ENCODE results near the gene RAB11FIP3. TPM values are rescaled to one million over a fixed set of nuclear protein-coding genes. Genes with fewer than 3 reads are reported as not detected.
"Not testable (repeated sequence)": the region's sequence is repeated elsewhere in the genome, so short reads cannot be mapped to it uniquely, and the experiment has no call there.

The RAB11FIP3 gene
- total and polyA plus RNA-seq, 2 donors, result 6.8 to 26.7 TPM

GRCh38 chr16:411576-412265 lies 13.7 kb upstream of the RAB11FIP3 start:
- Histone ChIP-seq H3K36me3 (ENCODE audit: control insufficient read depth in 2 of 2, insufficient read depth in 2 of 2, low read length in 1 of 2) (no peaks in the 10 kb centered on the region), H3K4me1 (ENCODE audit: control insufficient read depth in 2 of 2, insufficient read depth in 2 of 2, low read length in 2 of 2) (no peaks in the 10 kb centered on the region), H3K9me3 (ENCODE audit: control insufficient read depth in 2 of 2, insufficient read depth in 1 of 2, low read length in 1 of 2) (no peaks in the 10 kb centered on the region), H3K4me3 (ENCODE audit: low read length in 2 of 2) (no peak overlapping the region), H3K27me3 (ENCODE audit: control insufficient read depth in 2 of 2, insufficient read depth in 1 of 2, low read length in 1 of 2) (no peaks in the 10 kb centered on the region), H3K27ac (ENCODE audit: low read depth in 1 of 2, low read length in 1 of 2) (no peak overlapping the region)
- DNase-seq (ENCODE audit: low read depth in 6 of 9, low spot score in 9 of 9), result no peak
- WGBS, result 97% methylated on average over 26 of the region's 26 CpGs

- 95% methylated on average over 21 of the region's 21 CpGs for WGBS
Observed at GRCh38 chr16:414395-415169, 10.9 kb upstream of the RAB11FIP3 start.

GRCh38 chr16:415170-415498 lies 10.3 kb upstream of the RAB11FIP3 start:
- H3K27me3 ChIP-seq (ENCODE audit: control insufficient read depth in 2 of 2, insufficient read depth in 1 of 2, low read length in 1 of 2); DNase-seq (ENCODE audit: low read depth in 6 of 9, low spot score in 9 of 9); H3K9me3 ChIP-seq (ENCODE audit: control insufficient read depth in 2 of 2, insufficient read depth in 1 of 2, low read length in 1 of 2); H3K36me3 ChIP-seq (ENCODE audit: control insufficient read depth in 2 of 2, insufficient read depth in 2 of 2, low read length in 1 of 2); H3K27ac ChIP-seq (ENCODE audit: low read depth in 1 of 2, low read length in 1 of 2); H3K4me1 ChIP-seq (ENCODE audit: control insufficient read depth in 2 of 2, insufficient read depth in 2 of 2, low read length in 2 of 2); H3K4me3 ChIP-seq (ENCODE audit: low read length in 2 of 2): not testable (repeated sequence)
- over 99% methylated on average over 3 of the region's 3 CpGs for WGBS

More at GRCh38 chr16:414395-415169, 10.9 kb upstream of the RAB11FIP3 start:
- no peak overlapping the region for H3K27ac ChIP-seq (ENCODE audit: low read depth in 1 of 2, low read length in 1 of 2)
- no peaks in the 10 kb centered on the region for H3K27me3 ChIP-seq (ENCODE audit: control insufficient read depth in 2 of 2, insufficient read depth in 1 of 2, low read length in 1 of 2)
- no peak overlapping the region for H3K4me3 ChIP-seq (ENCODE audit: low read length in 2 of 2)
- H3K9me3 ChIP-seq (ENCODE audit: control insufficient read depth in 2 of 2, insufficient read depth in 1 of 2, low read length in 1 of 2), result no peaks in the 10 kb centered on the region
- no peaks in the 10 kb centered on the region for H3K36me3 ChIP-seq (ENCODE audit: control insufficient read depth in 2 of 2, insufficient read depth in 2 of 2, low read length in 1 of 2)
- no peak for DNase-seq (ENCODE audit: low read depth in 6 of 9, low spot score in 9 of 9)
- no peaks in the 10 kb centered on the region for H3K4me1 ChIP-seq (ENCODE audit: control insufficient read depth in 2 of 2, insufficient read depth in 2 of 2, low read length in 2 of 2)

GRCh38 chr16:422179-422578 lies 3.3 kb upstream of the RAB11FIP3 start:
- Histone ChIP-seq H3K27me3 (ENCODE audit: control insufficient read depth in 2 of 2, insufficient read depth in 1 of 2, low read length in 1 of 2) (peaks cover 0 to 40% of the 10 kb centered on the region in 2 donors), H3K4me1 (ENCODE audit: control insufficient read depth in 2 of 2, insufficient read depth in 2 of 2, low read length in 2 of 2) (peaks cover 11 to 19% of the 10 kb centered on the region in 2 donors)
- H3K9me3 ChIP-seq (ENCODE audit: control insufficient read depth in 2 of 2, insufficient read depth in 1 of 2, low read length in 1 of 2); H3K27ac ChIP-seq (ENCODE audit: low read depth in 1 of 2, low read length in 1 of 2); H3K36me3 ChIP-seq (ENCODE audit: control insufficient read depth in 2 of 2, insufficient read depth in 2 of 2, low read length in 1 of 2); DNase-seq (ENCODE audit: low read depth in 6 of 9, low spot score in 9 of 9); H3K4me3 ChIP-seq (ENCODE audit: low read length in 2 of 2): not testable (repeated sequence)
- 97% methylated on average over 13 of the region's 13 CpGs for WGBS

- H3K4me1 ChIP-seq (ENCODE audit: control insufficient read depth in 2 of 2, insufficient read depth in 2 of 2, low read length in 2 of 2), result peaks cover 16 to 22% of the 10 kb centered on the region in 2 donors
- peak overlapping the region in 1 of 2 donors; percentile 9 for H3K27ac ChIP-seq (ENCODE audit: low read depth in 1 of 2, low read length in 1 of 2)
- H3K27me3 ChIP-seq (ENCODE audit: control insufficient read depth in 2 of 2, insufficient read depth in 1 of 2, low read length in 1 of 2), result peaks cover 0 to 43% of the 10 kb centered on the region in 2 donors
- WGBS, result 85% methylated on average over 20 of the region's 20 CpGs
- no peak overlapping the region for H3K4me3 ChIP-seq (ENCODE audit: low read length in 2 of 2)
- DNase-seq (ENCODE audit: low read depth in 6 of 9, low spot score in 9 of 9), result no peak
- H3K36me3 ChIP-seq (ENCODE audit: control insufficient read depth in 2 of 2, insufficient read depth in 2 of 2, low read length in 1 of 2), result peaks cover 0 to 3% of the 10 kb centered on the region in 2 donors
- H3K9me3 ChIP-seq (ENCODE audit: control insufficient read depth in 2 of 2, insufficient read depth in 1 of 2, low read length in 1 of 2), result no peaks in the 10 kb centered on the region
Observed at GRCh38 chr16:424033-424622, 1.3 kb upstream of the RAB11FIP3 start.

- Histone ChIP-seq H3K27ac (ENCODE audit: low read depth in 1 of 2, low read length in 1 of 2) (peak overlapping the region in 1 of 2 donors; percentile 80), H3K9me3 (ENCODE audit: control insufficient read depth in 2 of 2, insufficient read depth in 1 of 2, low read length in 1 of 2) (no peaks in the 10 kb centered on the region), H3K4me3 (ENCODE audit: low read length in 2 of 2) (peak overlapping the region; percentile 61 to 85), H3K4me1 (ENCODE audit: control insufficient read depth in 2 of 2, insufficient read depth in 2 of 2, low read length in 2 of 2) (peaks cover 16 to 22% of the 10 kb centered on the region in 2 donors), H3K27me3 (ENCODE audit: control insufficient read depth in 2 of 2, insufficient read depth in 1 of 2, low read length in 1 of 2) (peaks cover 0 to 43% of the 10 kb centered on the region in 2 donors), H3K36me3 (ENCODE audit: control insufficient read depth in 2 of 2, insufficient read depth in 2 of 2, low read length in 1 of 2) (peaks cover 0 to 3% of the 10 kb centered on the region in 2 donors)
- no peak for DNase-seq (ENCODE audit: low read depth in 6 of 9, low spot score in 9 of 9)
- 18% methylated on average over 31 of the region's 31 CpGs for WGBS
Observed at GRCh38 chr16:424623-425081, 797 bp upstream of the RAB11FIP3 start.

- under 1% methylated on average over 63 of the region's 63 CpGs for WGBS
- H3K36me3 ChIP-seq (ENCODE audit: control insufficient read depth in 2 of 2, insufficient read depth in 2 of 2, low read length in 1 of 2), result peaks cover 0 to 3% of the 10 kb centered on the region in 2 donors
- H3K27ac ChIP-seq (ENCODE audit: low read depth in 1 of 2, low read length in 1 of 2), result peak overlapping the region in 1 of 2 donors; percentile 62
- peaks cover 0 to 41% of the 10 kb centered on the region in 2 donors for H3K27me3 ChIP-seq (ENCODE audit: control insufficient read depth in 2 of 2, insufficient read depth in 1 of 2, low read length in 1 of 2)
- H3K9me3 ChIP-seq (ENCODE audit: control insufficient read depth in 2 of 2, insufficient read depth in 1 of 2, low read length in 1 of 2), result no peaks in the 10 kb centered on the region
- H3K4me1 ChIP-seq (ENCODE audit: control insufficient read depth in 2 of 2, insufficient read depth in 2 of 2, low read length in 2 of 2), result peaks cover 16 to 22% of the 10 kb centered on the region in 2 donors
- peak overlapping the region in 1 of 2 donors; percentile 85 for H3K4me3 ChIP-seq (ENCODE audit: low read length in 2 of 2)
- no peak for DNase-seq (ENCODE audit: low read depth in 6 of 9, low spot score in 9 of 9)
Observed at GRCh38 chr16:425740-426114, 278 bp downstream of the RAB11FIP3 start.

GRCh38 chr16:426115-426905 lies 861 bp downstream of the RAB11FIP3 start:
- Histone ChIP-seq H3K9me3 (ENCODE audit: control insufficient read depth in 2 of 2, insufficient read depth in 1 of 2, low read length in 1 of 2) (no peaks in the 10 kb centered on the region), H3K4me1 (ENCODE audit: control insufficient read depth in 2 of 2, insufficient read depth in 2 of 2, low read length in 2 of 2) (peaks cover 16 to 22% of the 10 kb centered on the region in 2 donors), H3K27ac (ENCODE audit: low read depth in 1 of 2, low read length in 1 of 2) (no peak overlapping the region), H3K4me3 (ENCODE audit: low read length in 2 of 2) (peak overlapping the region; percentile 53 to 85), H3K27me3 (ENCODE audit: control insufficient read depth in 2 of 2, insufficient read depth in 1 of 2, low read length in 1 of 2) (peaks cover 0 to 40% of the 10 kb centered on the region in 2 donors), H3K36me3 (ENCODE audit: control insufficient read depth in 2 of 2, insufficient read depth in 2 of 2, low read length in 1 of 2) (peaks cover 0 to 3% of the 10 kb centered on the region in 2 donors)
- peak in 2 of 9 donors; percentile 3 to 9 for DNase-seq (ENCODE audit: low read depth in 6 of 9, low spot score in 9 of 9)
- 2% methylated on average over 97 of the region's 97 CpGs for WGBS

Data from thymus (tissue), 11 donors.